GM12873 (cell line): ENCODE results near the gene ZKSCAN8.

Experiments used
- CTCF ChIP-seq: IDR thresholded peaks from 2 replicates; pipeline ENCODE4 v1.5.1; 2012; ENCODE audit warnings: low read depth, mild to moderate bottlenecking, moderate library complexity, low read length, control low read depth; ENCODE audit not compliant: insufficient read depth; ENCODE audit errors: missing control alignments

Gene ZKSCAN8

DNA sequence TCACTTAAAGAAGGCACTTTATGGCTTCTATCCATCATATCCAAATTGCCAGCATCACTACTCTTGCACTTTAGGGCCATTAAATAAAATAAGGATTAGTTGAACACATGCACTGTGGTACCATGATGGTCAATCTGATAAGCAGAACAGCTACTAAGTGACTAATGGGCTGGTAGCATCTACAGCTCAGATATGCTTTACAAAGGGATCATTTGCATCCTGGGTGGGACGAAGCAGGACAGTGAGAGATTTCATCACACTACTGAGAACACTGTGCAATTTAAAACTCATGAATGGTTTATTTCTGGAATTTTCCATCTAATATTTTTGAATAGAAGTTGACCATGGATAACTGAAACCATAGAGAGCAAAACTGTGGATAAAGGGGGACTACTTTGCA is 58.3 kb downstream of the ZKSCAN8 start:
- TF ChIP-seq CTCF, result no peak

- TF ChIP-seq CTCF, result no peak
Measured at GRCh38 chr6:28203201-28203600, 61.5 kb downstream of the ZKSCAN8 start.

GRCh38 chr6:28205879-28206278 is 64.2 kb downstream of the ZKSCAN8 start:
- TF ChIP-seq CTCF, result no peak

GRCh38 chr6:28206527-28206926 is 64.8 kb downstream of the ZKSCAN8 start:
- TF ChIP-seq CTCF, result no peak

- TF ChIP-seq CTCF, result no peak
Measured at GRCh38 chr6:28206928-28207509, 65.3 kb downstream of the ZKSCAN8 start.

- TF ChIP-seq CTCF, result no peak
Measured at GRCh38 chr6:28207510-28208110, 65.9 kb downstream of the ZKSCAN8 start.

DNA sequence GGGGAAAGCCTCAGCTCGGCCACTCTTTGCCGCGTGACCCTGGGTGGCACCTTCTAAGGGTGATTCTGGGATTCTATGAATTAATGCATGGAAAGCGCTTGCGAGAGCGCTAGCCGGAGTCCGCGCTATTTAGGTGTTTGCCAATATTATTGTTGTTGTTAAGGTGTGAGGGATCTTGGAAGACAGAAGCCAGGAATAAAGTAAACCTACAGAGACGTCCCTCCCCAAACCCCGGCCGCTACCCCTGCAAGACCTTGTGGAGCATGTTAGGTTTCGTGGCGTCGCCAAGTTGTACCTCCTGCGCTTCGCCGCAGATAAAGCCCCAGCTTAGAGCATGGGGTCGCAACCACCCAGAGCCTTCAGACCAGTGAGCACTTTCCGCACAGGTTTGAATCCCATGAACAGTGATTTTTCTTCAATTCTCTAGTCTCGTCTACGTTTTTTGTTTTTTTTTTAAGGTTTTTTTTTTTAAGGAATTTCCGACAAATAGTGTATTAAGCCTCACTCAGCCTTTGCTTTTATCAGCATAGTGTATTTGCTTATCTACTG is 66.5 kb downstream of the ZKSCAN8 start:
- no peak for TF ChIP-seq CTCF
